Fibroblast of peridontal ligament (primary cell): ENCODE data around the gene TSPEAR.
"Not testable (repeated sequence)": the region's sequence is repeated elsewhere in the genome, so short reads cannot be mapped to it uniquely, and the experiment has no call there.

Experiments
- DNase-seq: peaks from one replicate; pipeline ENCODE4 v3.0.0-alpha.2; 2010; ENCODE audit errors: extremely low read depth

The TSPEAR gene

DNA sequence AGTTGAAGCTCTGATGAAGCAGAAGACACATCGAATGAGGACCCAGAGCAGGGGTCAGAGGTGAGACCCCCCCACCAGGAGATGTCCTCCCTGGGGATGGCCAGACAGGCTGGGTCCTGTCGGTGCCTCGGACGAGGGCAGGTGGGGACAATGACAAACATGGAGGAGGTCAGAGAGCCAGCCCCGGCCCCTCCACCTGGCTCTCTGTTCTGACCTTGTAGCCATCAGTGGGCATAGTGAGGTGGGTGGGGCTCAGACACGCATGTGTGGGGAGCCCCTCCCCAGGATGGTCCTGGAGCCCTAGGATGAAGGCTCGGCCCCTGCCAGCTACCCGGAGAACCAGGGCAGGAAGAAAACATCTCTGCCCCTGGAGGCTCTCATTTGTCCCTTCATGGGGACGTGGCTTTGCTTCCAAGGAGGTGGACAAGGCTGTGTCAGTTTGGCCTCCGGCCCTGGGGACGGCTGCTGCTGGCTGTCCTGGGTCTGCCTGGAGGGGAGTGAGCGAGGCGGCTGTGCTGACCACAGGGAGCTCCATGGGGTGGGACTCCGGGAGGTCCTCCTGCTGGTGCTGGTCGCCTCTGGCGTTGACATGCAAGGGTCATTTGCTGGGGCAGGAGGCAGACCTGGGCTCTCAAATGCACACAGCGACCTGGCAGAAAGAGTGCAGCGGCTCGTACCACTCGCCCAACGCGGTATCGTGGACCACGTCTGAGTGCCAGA lies 121.6 kb downstream of the TSPEAR start:
- DNase-seq = no peak

GRCh38 chr21:44589094-44589493 lies 122.3 kb downstream of the TSPEAR start:
- no peak for DNase-seq

DNA sequence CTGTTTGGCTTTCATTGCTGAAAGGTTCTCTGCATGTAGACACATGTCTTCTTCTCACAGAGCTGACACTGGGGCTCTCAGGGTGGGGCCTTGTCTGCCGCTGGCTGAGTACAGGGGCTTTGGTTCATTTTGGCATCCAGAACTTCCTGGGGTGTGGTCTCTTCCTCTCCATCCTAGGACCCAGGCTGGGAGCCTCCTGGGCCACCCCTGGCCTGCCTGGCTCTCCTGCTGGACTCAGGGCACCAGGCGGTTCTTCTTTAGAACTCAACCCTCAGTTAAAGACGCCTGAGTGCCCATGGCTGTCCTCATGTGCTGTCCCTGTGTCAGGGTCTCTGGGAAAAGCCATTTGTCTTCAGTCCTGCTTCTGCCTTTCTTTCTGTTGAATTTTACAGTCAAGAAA lies 125.5 kb downstream of the TSPEAR start:
- no peak for DNase-seq

DNA sequence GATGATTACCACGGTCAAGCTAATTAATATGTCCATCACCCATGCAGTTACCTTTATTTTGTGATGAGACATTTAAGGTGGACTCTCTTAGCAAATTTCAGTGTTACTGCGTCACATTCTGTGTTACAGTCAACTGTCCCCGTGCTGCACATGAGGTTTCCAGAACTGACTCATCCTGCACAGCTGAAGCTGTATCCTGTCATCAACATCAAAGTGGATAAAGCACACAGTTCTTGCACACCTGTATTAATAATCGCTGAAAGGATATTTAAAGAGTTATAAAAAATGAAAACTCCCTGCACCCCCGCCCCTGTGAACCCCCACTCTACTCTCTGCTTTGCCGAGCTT lies 127.6 kb downstream of the TSPEAR start:
- DNase-seq = no peak

GRCh38 chr21:44583089-44583799 lies 128.1 kb downstream of the TSPEAR start:
- no peak for DNase-seq

- DNase-seq = no peak
Measured at GRCh38 chr21:44582055-44582454, 129.3 kb downstream of the TSPEAR start.

DNA sequence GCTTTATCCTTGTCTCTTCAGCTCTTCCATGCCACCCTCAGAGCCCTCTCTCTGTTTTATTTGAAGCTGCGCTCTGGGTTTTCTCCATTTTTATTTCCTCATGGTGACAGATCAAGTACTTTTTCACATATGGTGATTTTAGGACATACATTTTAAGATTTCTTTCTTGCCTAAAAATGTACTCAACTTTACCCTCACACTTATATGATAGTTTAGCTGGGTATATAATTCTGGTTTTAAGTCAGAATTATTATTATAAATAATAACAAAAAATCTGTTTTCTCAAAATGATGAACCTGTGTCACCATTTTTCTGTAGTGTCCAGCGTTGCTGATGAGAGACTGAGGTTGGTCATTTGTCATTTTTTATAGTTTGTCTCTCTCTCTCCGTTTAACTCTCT lies 130.2 kb downstream of the TSPEAR start:
- no peak for DNase-seq

DNA sequence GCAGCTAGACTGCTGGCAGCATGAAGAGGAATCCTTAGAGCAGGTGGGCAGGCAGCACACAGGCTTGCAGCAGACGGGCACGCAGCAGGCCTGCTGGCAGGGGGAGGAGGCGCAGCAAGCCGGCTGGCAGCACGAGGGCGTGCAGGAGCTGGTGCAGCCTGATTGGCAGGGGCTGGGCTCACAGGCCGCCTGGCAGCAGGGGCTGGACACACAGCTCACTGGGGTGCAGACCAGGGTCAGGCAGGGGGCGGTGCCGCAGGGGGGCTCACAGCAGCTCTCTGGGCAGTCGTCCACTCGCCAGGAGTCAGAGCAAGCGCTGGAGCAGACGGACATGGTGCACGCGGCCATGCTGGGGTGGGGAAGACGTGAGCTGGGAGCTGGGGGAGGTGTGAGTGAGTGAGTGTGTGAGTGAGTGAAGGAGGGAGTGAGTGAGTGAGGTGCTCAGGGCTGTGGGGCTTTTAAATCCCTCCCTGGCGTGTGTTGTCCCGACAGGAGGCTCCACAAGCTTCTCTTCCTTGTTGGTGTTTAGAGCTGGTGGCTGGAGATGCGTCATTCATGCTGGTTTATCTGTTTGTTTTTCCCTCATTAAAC lies 131.0 kb downstream of the TSPEAR start, which contains the start of gene KRTAP10-5:
Gene KRTAP10-5 (minus strand): TSS at position 374 of the 591 bp plus-strand sequence. CDS start 26 bp downstream, at position 348.
- DNase-seq = not testable (repeated sequence)

DNA sequence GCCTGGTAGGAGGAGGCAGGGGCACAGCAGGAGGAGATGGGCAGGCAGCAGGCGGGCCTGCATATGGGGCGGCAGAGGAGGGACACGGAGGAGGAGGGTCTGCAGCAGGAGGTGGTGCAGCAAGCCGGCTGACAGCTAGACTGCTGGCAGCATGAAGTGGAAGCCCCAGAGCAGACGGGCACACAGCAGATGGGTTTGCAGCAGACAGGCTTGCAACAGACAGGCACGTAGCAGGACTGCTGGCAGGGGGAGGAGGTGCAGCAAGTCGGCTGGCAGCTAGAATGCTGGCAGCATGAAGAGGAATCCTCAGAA lies 131.6 kb downstream of the TSPEAR start:
- no peak for DNase-seq

DNA sequence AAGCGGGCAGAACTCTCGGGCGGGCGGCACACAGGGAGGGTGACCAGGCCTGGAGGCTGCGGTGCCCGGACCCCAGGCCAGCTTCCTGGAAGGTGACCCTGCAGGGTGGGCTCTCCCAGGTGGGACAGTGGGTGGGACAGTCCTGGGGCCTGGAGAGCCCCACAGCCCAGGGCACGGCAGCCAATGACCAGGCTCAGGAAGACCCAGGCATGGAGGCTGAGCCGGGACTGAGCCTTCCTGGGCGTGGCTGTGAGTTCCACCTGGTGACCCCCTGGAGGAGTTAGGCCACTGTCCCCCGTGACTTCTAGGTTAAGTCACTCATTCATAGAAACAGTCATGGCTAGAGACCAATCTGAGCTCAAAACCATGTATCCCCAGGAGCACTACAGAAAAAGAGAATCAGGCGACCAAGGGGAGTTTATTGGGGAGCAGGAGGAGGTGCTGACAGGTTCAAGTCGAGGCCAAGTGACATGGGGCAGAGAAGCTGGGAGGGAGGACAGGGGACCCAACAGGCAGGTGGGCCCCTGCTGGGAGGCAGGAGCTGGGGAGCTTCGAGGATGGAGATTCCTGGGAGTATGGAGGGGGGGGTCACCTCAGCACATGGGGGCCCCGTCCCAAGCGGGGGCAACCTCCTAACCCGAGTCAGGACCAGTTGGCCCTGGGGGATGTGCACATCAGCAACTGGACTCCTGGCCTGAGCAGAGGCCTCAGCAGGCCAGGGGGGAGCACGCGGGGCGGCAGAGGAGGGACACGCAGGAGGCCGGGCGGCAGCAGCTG lies 132.1 kb downstream of the TSPEAR start:
- no peak for DNase-seq

DNA sequence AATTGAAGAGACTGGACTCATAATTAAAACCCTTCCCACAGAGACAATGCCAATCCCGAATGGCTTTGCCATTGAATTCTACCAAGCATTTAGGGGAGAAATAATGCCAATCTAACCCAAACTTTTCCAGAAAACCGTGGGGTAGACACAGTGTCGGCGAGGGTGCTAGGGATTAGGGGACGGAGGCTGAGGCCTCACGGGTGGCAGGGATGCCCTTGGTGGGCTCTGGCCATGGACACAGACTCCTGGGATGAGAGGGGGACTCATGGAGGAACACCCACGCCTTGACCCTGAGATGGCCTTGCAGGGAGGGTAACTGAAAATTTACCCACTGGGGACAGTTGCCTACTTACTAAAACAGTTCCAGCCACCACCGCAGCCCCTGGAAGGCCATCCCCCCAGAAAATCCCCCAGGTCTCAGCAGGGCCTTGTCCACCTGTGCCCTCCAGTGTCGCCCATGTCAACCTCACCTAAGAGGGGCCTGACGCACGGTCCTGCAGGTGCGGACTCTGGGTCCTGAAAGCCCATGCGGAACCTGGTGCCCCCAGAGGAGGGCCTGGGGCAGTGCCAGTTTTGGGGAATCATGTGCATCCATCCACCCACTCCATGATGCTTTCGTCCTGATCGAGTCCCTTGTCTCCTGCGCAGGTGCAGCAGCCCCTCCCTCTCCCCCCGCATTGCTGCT lies 132.9 kb downstream of the TSPEAR start:
- no peak for DNase-seq

DNA sequence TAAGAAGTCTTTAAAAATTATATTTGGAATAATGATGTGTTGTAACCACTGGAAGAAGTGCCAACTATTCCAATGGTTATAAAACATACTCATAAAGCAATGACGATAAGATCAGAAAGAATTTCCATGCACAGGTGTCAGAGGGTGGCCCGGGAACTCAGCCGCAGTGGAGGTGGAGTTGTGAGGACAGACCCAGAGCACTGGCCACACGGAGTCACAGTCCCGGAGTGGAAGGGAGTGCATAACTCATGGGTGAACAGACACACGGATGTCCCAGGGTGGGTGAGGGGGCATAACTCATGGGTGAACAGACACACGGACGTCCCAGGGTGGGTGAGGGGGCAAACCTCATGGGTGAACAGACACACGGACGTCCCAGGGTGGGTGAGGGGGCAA lies 135.3 kb downstream of the TSPEAR start:
- no peak for DNase-seq

DNA sequence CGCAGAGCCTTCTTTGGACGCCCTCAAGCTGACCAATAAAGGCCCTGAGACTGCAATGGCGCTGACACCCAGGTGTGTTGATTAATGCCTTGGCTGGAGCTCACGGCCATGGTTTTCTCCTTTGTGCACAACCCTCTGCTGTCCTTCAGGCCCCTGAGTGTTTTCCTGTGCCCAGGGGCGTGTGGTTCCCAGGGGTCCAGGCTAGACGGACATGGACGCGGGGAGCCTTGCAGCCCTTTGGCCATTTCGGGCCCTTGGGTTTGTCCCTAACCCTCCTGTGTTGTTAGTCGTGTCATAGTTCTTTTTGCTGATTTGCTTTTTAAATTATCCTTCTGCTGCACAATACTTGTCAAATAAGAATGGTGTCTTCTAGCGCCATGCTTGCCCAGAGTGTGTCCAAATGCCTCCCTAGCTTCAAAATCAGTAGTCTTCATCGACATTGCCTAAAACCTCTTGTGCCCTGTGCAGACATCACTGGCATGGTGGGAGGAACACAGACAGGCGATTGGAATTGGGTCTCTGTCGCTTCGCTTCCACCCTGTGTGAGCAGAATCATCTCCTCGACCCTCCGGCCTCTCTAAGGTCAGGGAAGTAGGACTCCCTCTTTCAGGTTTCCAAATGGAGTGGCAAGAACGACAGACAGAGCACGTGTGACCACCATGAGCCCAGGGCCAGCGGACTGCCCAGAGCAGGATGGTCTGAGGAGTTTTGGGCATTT lies 135.9 kb downstream of the TSPEAR start:
- no peak for DNase-seq

DNA sequence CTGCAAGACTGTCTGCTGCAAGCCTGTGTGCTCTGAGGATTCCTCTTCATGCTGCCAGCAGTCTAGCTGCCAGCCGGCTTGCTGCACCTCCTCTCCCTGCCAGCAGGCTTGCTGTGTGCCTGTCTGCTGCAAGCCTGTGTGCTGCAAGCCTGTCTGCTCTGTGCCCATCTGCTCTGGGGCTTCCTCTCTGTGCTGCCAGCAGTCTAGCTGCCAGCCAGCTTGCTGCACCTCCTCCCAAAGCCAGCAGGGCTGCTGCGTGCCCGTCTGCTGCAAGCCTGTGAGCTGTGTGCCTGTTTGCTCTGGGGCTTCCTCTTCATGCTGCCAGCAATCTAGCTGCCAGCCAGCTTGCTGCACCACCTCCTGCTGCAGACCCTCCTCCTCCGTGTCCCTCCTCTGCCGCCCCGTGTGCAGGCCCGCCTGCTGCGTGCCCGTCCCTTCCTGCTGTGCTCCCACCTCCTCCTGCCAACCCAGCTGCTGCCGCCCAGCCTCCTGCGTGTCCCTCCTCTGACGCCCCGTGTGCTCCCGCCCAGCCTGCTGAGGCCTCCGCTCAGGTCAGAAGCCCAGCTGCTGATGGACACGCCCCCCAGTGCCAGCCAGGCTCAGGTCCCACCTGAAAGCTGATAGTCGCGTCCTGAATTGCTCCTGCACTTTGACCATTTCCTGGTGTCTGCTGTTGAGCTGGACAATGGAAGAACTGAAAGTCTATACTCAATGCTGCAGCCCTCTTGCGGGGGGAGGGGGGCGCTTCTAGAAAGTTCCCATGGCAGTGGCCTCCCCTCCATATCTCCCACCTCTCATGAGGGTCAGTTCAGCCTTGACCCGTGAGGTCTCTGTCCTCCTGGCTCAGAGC lies 136.7 kb downstream of the TSPEAR start:
- no peak for DNase-seq

DNA sequence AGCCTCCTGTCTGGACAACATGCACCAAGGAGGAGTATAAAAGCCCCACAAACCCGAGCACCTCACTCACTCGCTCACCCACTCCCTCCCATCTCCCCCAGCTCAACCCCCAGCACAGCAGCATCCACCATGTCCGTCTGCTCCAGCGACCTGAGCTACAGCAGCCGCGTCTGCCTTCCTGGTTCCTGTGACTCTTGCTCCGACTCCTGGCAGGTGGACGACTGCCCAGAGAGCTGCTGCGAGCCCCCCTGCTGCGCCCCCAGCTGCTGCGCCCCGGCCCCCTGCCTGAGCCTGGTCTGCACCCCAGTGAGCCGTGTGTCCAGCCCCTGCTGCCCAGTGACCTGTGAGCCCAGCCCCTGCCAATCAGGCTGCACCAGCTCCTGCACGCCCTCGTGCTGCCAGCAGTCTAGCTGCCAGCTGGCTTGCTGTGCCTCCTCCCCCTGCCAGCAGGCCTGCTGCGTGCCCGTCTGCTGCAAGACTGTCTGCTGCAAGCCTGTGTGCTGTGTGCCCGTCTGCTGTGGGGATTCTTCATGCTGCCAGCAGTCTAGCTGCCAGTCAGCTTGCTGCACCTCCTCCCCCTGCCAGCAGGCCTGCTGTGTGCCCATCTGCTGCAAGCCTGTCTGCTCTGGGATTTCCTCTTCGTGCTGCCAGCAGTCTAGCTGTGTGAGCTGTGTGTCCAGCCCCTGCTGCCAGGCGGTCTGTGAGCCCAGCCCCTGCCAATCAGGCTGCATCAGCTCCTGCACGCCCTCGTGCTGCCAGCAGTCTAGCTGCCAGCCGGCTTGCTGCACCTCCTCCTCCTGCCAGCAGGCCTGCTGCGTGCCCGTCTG lies 137.5 kb downstream of the TSPEAR start, which contains the start of gene KRTAP10-4:
Gene KRTAP10-4 (plus strand): TSS at position 100 of the 827 bp plus-strand sequence. CDS start 30 bp downstream, at position 130.
- DNase-seq = not testable (repeated sequence)

- DNase-seq = no peak
Measured at GRCh38 chr21:44572959-44573583, 138.3 kb downstream of the TSPEAR start.

DNA sequence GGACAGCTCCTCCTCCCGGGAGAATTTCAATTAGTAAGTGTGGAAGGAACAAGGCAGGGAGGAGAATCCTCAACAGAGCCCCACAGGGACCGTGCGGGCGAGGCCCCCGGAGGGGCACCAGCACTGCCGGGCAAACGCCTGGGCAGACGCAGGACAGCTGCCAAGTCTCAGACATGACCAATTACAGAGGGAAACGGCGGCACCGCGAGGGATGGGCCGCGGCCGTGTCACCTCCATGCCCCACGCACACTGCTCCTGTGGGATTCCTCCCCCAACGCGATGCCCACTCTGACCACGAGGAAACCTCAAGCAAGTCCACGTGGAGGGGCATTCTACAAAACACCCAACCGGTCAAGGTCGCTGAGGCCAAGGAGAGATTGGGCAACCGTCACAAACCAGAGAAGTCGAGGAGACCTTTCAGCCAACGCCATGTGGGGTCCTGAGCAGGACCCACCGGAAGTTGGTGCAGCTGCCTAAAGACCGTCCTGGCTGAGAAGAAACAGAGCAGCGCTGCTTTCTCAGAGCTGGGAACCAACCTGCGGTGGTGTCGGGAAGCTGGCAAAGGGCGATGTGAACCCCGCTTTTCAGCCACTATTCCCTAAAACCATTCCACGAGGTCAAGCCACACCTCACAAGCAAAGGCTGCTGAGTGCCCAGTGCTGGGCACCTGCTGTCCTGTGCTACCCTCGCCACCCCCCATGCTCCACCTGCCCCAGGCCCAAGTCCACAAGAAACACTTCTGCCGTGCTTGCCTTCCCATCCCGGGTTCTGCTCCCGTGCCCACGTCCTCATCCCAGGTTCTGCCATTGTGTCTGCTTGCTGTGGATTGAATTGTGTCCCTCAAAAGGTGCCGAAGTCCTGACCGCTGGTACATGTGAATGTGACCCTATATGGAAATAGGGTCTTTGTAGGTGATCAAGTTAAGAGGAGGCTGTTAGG lies 139.3 kb downstream of the TSPEAR start:
- no peak for DNase-seq

- DNase-seq = no peak
Measured at GRCh38 chr21:44571296-44571695, 140.1 kb downstream of the TSPEAR start.
